ENCODE results near the gene PLET1. TPM values are rescaled to one million over a fixed set of nuclear protein-coding genes. Genes with fewer than 3 reads are reported as not detected.
A peak's percentile ranks its signal among the peaks of the same experiment; 100 is the strongest.

The PLET1 gene
- total and polyA plus RNA-seq, 2 of the 8 experiments (the other 6 are each of a cell fraction or from before 2014, with no cell fraction given), result not detected

- Histone ChIP-seq H2BK12ac (ENCODE audit: low read depth, low read length) (no peak overlapping the region), H4K8ac (ENCODE audit: extremely low read depth, insufficient read depth, low read length) (no peak overlapping the region), H2BK5ac (ENCODE audit: low read depth, low read length) (no peak overlapping the region), H3K36me3 (ENCODE audit: control insufficient read depth in 2 of 4, insufficient read depth in 4 of 4, low read length in 3 of 4) (no peaks in the 10 kb centered on the region), H3K79me1 (ENCODE audit: low read depth, low read length) (no peaks in the 10 kb centered on the region), H3K79me2 (ENCODE audit: control insufficient read depth in 1 of 2, insufficient read depth in 2 of 2, low read length in 2 of 2) (no peaks in the 10 kb centered on the region), H3K9ac (replicated peaks in 1 of 4; ENCODE audit: extremely low read depth in 1 of 4, low read depth in 3 of 4, low read length in 3 of 4) (no peak overlapping the region), H2BK120ac (replicated peaks; ENCODE audit: low read depth, low read length) (no peak overlapping the region), H2BK20ac (ENCODE audit: low read length) (no peak overlapping the region), H3K4me2 (ENCODE audit: insufficient read depth in 1 of 2, low read depth in 2 of 2, low read length in 2 of 2) (no peak overlapping the region), H3K18ac (ENCODE audit: extremely low read depth, low read length) (no peak overlapping the region), H3K56ac (replicated peaks; ENCODE audit: insufficient read length, low read depth, low read length) (no peak overlapping the region), H3K14ac (ENCODE audit: insufficient read length) (no peak overlapping the region), H3K23me2 (ENCODE audit: low read depth, low read length) (peaks cover 2% of the 10 kb centered on the region; the same call in 1 of the 2 replicates), H2AK5ac (ENCODE audit: low read depth, low read length) (no peak overlapping the region), H3K4me3 (ENCODE audit: extremely low read depth in 1 of 4, insufficient read depth in 2 of 4, low read depth in 3 of 4, low read length in 4 of 4) (no peak overlapping the region), H4K91ac (replicated peaks; ENCODE audit: insufficient read length, low read length) (no peak overlapping the region), H3K23ac (ENCODE audit: insufficient read length) (no peak overlapping the region), H3K4me1 (replicated peaks in 1 of 4; ENCODE audit: control insufficient read depth in 3 of 4, insufficient read depth in 4 of 4, low read length in 3 of 4) (peaks cover 0 to 4% (median 1%) of the 10 kb centered on the region in 4 experiments; a peak in 4 of 7 replicates), H3K9me3 (ENCODE audit: insufficient read depth in 2 of 2, low read depth in 1 of 2, low read length in 1 of 2) (no peaks in the 10 kb centered on the region), H3K4ac (replicated peaks; ENCODE audit: insufficient read length, low read depth, low read length) (no peak overlapping the region), H4K5ac (ENCODE audit: insufficient read length, low read depth, low read length) (no peak overlapping the region), H3K27ac (ENCODE audit: low read depth, low read length) (no peak overlapping the region), H2AFZ (ENCODE audit: low read length) (no peak overlapping the region), H2BK15ac (ENCODE audit: low read length) (0 out of 2 replicates have a peak overlapping the region, but pooled peaks have one; percentile 81), H4K20me1 (replicated peaks in 1 of 2; ENCODE audit: control insufficient read depth in 1 of 2, insufficient read depth in 2 of 2, low read length in 2 of 2) (no peaks in the 10 kb centered on the region), H3K27me3 (replicated peaks in 1 of 4; ENCODE audit: control insufficient read depth in 3 of 4, extremely low read depth in 1 of 4, insufficient read depth in 3 of 4, low read length in 3 of 4) (peaks cover 0 to 4% (median 2%) of the 10 kb centered on the region in 4 experiments; a peak in 2 of 7 replicates)
- CTCF ChIA-PET (ENCODE audit: partially characterized antibody), result interaction anchor here (0.8 to 14.7 kb wide), 14 partner anchors 7 to 1452 kb away, joined by 3 to 257 read pairs (median 7); partner anchors contain the start of gene PTS
- FAIRE-seq (no peak), DNase-seq (ENCODE audit: low read depth in 1 of 2, low spot score in 2 of 2) (no peak)
- 82% methylated on average over 3 of the region's 3 CpGs; no CpG with 5 or more reads in 1 of the 2 experiments for WGBS, 2 experiments (ENCODE audit: extremely low coverage in 1 of 2, insufficient coverage in 1 of 2, insufficient read length in 1 of 2, insufficient replicate concordance in 2 of 2, low coverage in 1 of 2, low lambda C conversion rate in 2 of 2, missing lambda C conversion rate in 1 of 2)
- POLR2A ChIA-PET (ENCODE audit: partially characterized antibody), result no interaction called here
- TF ChIP-seq SIRT6 (IDR thresholded peaks at IDR 0.05; ENCODE audit: low read length) (no peak), YY1 (IDR thresholded peaks at IDR 0.05; ENCODE audit: low read depth, low read length) (no peak), MAX (IDR thresholded peaks at IDR 0.05) (no peak), JUN (IDR thresholded peaks at IDR 0.05; ENCODE audit: low read depth, low read length) (no peak), E2F6 (IDR thresholded peaks at IDR 0.05) (no peak), SP2 (IDR thresholded peaks at IDR 0.05; ENCODE audit: low read length) (no peak), CEBPB (IDR thresholded peaks at IDR 0.05; ENCODE audit: low read depth, low read length) (no peak), GTF2F1 (IDR thresholded peaks at IDR 0.05; ENCODE audit: borderline replicate concordance, low read depth, low read length) (no peak), BACH1 (IDR thresholded peaks at IDR 0.05; ENCODE audit: low read length) (no peak), FOSL1 (IDR thresholded peaks at IDR 0.05; ENCODE audit: insufficient read depth, low read depth, low read length) (no peak), CHD2 (IDR thresholded peaks at IDR 0.05; ENCODE audit: low read length) (no peak), RNF2 (IDR thresholded peaks at IDR 0.05; ENCODE audit: borderline replicate concordance, low read depth, low read length, missing control alignments, poor library complexity, severe bottlenecking) (no peak), NRF1 (IDR thresholded peaks at IDR 0.05; ENCODE audit: low read depth, low read length) (no peak)
Observed at GRCh38 chr11:112278803-112279202, 18.1 kb upstream of the PLET1 start.
